ENCODE data around the gene TUBB4B. TPM values are rescaled to one million over a fixed set of nuclear protein-coding genes. Genes with fewer than 3 reads are reported as not detected.
A peak's percentile ranks its signal among the peaks of the same experiment; 100 is the strongest.

The TUBB4B gene
- total and polyA plus RNA-seq, 8 donors = 69.4 to 292 (median 153) TPM

GRCh38 chr9:137195525-137196220 is 45.4 kb upstream of the TUBB4B start:
- H3K4me3 ChIP-seq = peak overlapping the region; percentile 18 to 78 (median 47)
- H3K9me3 ChIP-seq = no peaks in the 10 kb centered on the region
- peak overlapping the region; percentile 78 to 97 (median 86) for H3K27ac ChIP-seq
- peak; percentile 83 to 84 for DNase-seq
- no peaks in the 10 kb centered on the region for H3K27me3 ChIP-seq
- 33 to 77% (median 37%) methylated on average over 12 to 21 of the region's 21 CpGs for WGBS, 5 donors
- intact Hi-C loops (cut with DNase I; ENCODE audit: low total_unique reads) = no loop called here
- H3K4me1 ChIP-seq = peaks cover 48 to 92% (median 86%) of the 10 kb centered on the region in 4 donors
- peaks cover 6 to 21% (median 19%) of the 10 kb centered on the region in 4 donors for H3K36me3 ChIP-seq
- peak in 1 of 3 donors; percentile 28 for TF ChIP-seq POLR2AphosphoS5 (IDR thresholded peaks at IDR 0.05)
- TF ChIP-seq CTCF (IDR thresholded peaks at IDR 0.05) = no peak

- Histone ChIP-seq H3K4me1 (peaks cover 70 to 90% (median 87%) of the 10 kb centered on the region in 4 donors), H3K9me3 (no peaks in the 10 kb centered on the region), H3K27me3 (no peaks in the 10 kb centered on the region), H3K27ac (peak overlapping the region; percentile 78 to 97 (median 86)), H3K4me3 (peak overlapping the region; percentile 63 to 78 (median 66)), H3K36me3 (no peaks in the 10 kb centered on the region)
- peak; percentile 75 to 86 for DNase-seq
- intact Hi-C loops (cut with DNase I; ENCODE audit: low total_unique reads) = no loop called here
- WGBS, 5 donors = 35 to 52% (median 51%) methylated on average over 7 to 19 of the region's 19 CpGs
- no peak for TF ChIP-seq CTCF (IDR thresholded peaks at IDR 0.05)
- no peak for TF ChIP-seq POLR2A (IDR thresholded peaks at IDR 0.05)
- no peak for TF ChIP-seq EP300 (IDR thresholded peaks at IDR 0.05)
- peak in 2 of 3 donors; percentile 54 to 55 for TF ChIP-seq POLR2AphosphoS5 (IDR thresholded peaks at IDR 0.05)
These were observed 42.8 kb upstream of the TUBB4B start for GRCh38 chr9:137198051-137198901.

GRCh38 chr9:137198902-137199283 is 42.2 kb upstream of the TUBB4B start:
- Histone ChIP-seq H3K4me1 (peaks cover 74 to 90% (median 87%) of the 10 kb centered on the region in 4 donors), H3K27me3 (no peaks in the 10 kb centered on the region), H3K4me3 (peak overlapping the region; percentile 63 to 78 (median 66)), H3K27ac (peak overlapping the region; percentile 78 to 97 (median 86)), H3K9me3 (no peaks in the 10 kb centered on the region), H3K36me3 (no peaks in the 10 kb centered on the region)
- WGBS, 5 donors = 25 to 81% (median 54%) methylated on average over 8 to 11 of the region's 11 CpGs
- peak in 1 of 2 donors; percentile 38 for DNase-seq
- no peak for TF ChIP-seq EP300 (IDR thresholded peaks at IDR 0.05)
- no peak for TF ChIP-seq CTCF (IDR thresholded peaks at IDR 0.05)
- no peak for TF ChIP-seq POLR2A (IDR thresholded peaks at IDR 0.05)
- TF ChIP-seq POLR2AphosphoS5 (IDR thresholded peaks at IDR 0.05) = no peak
- intact Hi-C loops (cut with DNase I; ENCODE audit: low total_unique reads) = no loop called here

GRCh38 chr9:137199411-137200121 is 41.5 kb upstream of the TUBB4B start:
- DNase-seq = peak in 1 of 2 donors; percentile 48

More at GRCh38 chr9:137199411-137200121, 41.5 kb upstream of the TUBB4B start:
- TF ChIP-seq POLR2AphosphoS5 (IDR thresholded peaks at IDR 0.05) (no peak), POLR2A (IDR thresholded peaks at IDR 0.05) (no peak), EP300 (IDR thresholded peaks at IDR 0.05) (no peak), CTCF (IDR thresholded peaks at IDR 0.05) (no peak)
- H3K9me3 ChIP-seq = no peaks in the 10 kb centered on the region
- H3K27me3 ChIP-seq = no peaks in the 10 kb centered on the region
- WGBS, 5 donors = 9 to 17% (median 10%) methylated on average over 27 to 51 of the region's 51 CpGs
- H3K4me1 ChIP-seq = peaks cover 74 to 90% (median 89%) of the 10 kb centered on the region in 4 donors
- intact Hi-C loops (cut with DNase I; ENCODE audit: low total_unique reads) = no loop called here
- peak overlapping the region; percentile 78 to 97 (median 86) for H3K27ac ChIP-seq
- H3K4me3 ChIP-seq = peak overlapping the region; percentile 63 to 78 (median 66)
- no peaks in the 10 kb centered on the region for H3K36me3 ChIP-seq

All from stomach (tissue), 9 donors.